Heart right ventricle (tissue), 16 donors: ENCODE data around the gene HIVEP3. TPM values are rescaled to one million over a fixed set of nuclear protein-coding genes. Genes with fewer than 3 reads are reported as not detected.
A peak's percentile ranks its signal among the peaks of the same experiment; 100 is the strongest.

Experiments
- ATAC-seq, 8 donors: fragments of 200-7000 bp; cut with Tn5 transposase; one replicate each; pipeline ENCODE4 v1.9.1; 2020; ENCODE audit warnings: mild to moderate bottlenecking in 8 of 8, moderate library complexity in 8 of 8, moderate number of reproducible peaks in 1 of 8
- DNase-seq, 2 donors: peaks; one replicate each; pipeline ENCODE4 v3.0.0-alpha.2; 2020
- H3K27ac ChIP-seq, 10 donors: fragments of 200-600 bp; sonication (generic) in 2 of 10; one replicate each; pipeline versions ENCODE4 v1.5.0 to v1.8.0; 2020 to 2022; ENCODE audit warnings: mild to moderate bottlenecking in 3 of 10
- H3K27me3 ChIP-seq, 7 donors: fragments of 200-600 bp; one replicate each; pipeline ENCODE4 v1.8.0; 2021 to 2022; ENCODE audit warnings: mild to moderate bottlenecking in 2 of 7
- H3K36me3 ChIP-seq, 9 donors: fragments of 200-600 bp; sonication (generic) in 1 of 9; one replicate each; pipeline versions ENCODE4 v1.5.0 to v1.8.0; 2020 to 2022; ENCODE audit warnings: mild to moderate bottlenecking in 2 of 9
- H3K4me1 ChIP-seq, 9 donors: fragments of 200-600 bp; sonication (generic) in 1 of 9; one replicate each; pipeline versions ENCODE4 v1.5.0 to v1.8.0; 2020 to 2022; ENCODE audit warnings: mild to moderate bottlenecking in 4 of 9
- H3K4me3 ChIP-seq, 10 donors: fragments of 200-600 bp; sonication (generic) in 2 of 10; one replicate each; pipeline versions ENCODE4 v1.5.0 to v1.8.0; 2020 to 2022; ENCODE audit warnings: mild to moderate bottlenecking in 7 of 10, moderate library complexity in 2 of 10
- H3K9me3 ChIP-seq, 11 donors: fragments of 200-600 bp in 10 of 11; sonication (generic) in 2 of 11; one replicate each; pipeline versions ENCODE4 v1.5.0 to v1.8.0; 2013 to 2022; ENCODE audit warnings: mild to moderate bottlenecking in 2 of 11, control low read depth in 1 of 11, moderate library complexity in 1 of 11
- CTCF ChIP-seq, 9 donors: fragments of 200-600 bp; sonication (generic) in 2 of 9; IDR thresholded peaks; one replicate each; pipeline versions ENCODE4 v1.5.0 to v1.8.0; 2021 to 2022; ENCODE audit warnings: antibody characterized with exemption in 9 of 9, mild to moderate bottlenecking in 5 of 9, moderate library complexity in 1 of 9
- WGBS, 2 donors: extraction: QIAGEN DNeasy Blood & Tissue Kit; methylation state at CpG; one replicate each; pipeline ENCODE4 v1.1.7; 2013; ENCODE audit warnings: inconsistent platforms in 1 of 2; 5-methylcytosine and 5-hydroxymethylcytosine counted together
- intact Hi-C, 10 donors: fragments of 100-400 bp; cut with DNase I; formaldehyde crosslinking; loops; one replicate each; pipeline versions ENCODE4 v1.11.1 to v1.14.2; 2022
- polyA plus RNA-seq, 2 donors: library from polyadenylated mRNA; stranded (reverse); fragments of 200-250 nt; gene quantifications; one replicate each; pipeline ENCODE4 v1.2.3, GENCODE V29; 2013
- total RNA-seq, 10 donors: library from RNA; stranded (reverse); fragmentation: NEBNext Ultra II Directional in 3 of 10; extraction: Animal tissue kit (Norgen Biotek cat#: 25700) in 3 of 10; gene quantifications; one replicate each; pipeline versions ENCODE4 v1.2.1 to v1.2.4, GENCODE V29; 2021 to 2023
- donor health status: Arrhythmogenic right ventricular cardiomyopathy.
- donor health status: ischemic (EF 13 %, LVEDD 7.1; RV severe dilation, severe dysfunction).
- donor health status: healthy with polysubstance abuse.
- donor health status: DM: no; HTN: yes; CAD: no.
- donor health status: DM: no; HTN: no; CAD: no.
- donor health status: ischemic (EF 25% LVEDD 6.9; RV normal size, moderate dysfunction).
- donor health status: ischemic (EF 25% LVEDD 5.7; RV mildly dilated, moderate dysfunction).
- donor health status: healthy.
- donor health status: DM: yes; HTN: yes; CAD: no.
- donor health status: Ischemic cardiomyopathy.
- donor health status: ischemic (EF 35%, LVEDD 5.7; RV mildly dilated, moderate dysfunction).
- donor health status: nonischemic (EF 11% LVEDD 7.7; RV severe dilation, severe dysfunction).
- donor health status: DM: yes; HTN: yes; CAD: no.
- donor health status: PGD.
- donor health status: ischemic (EF 29% LVEDD 5.4; RV normal size, mild dysfunction).
- donor health status: nonischemic (EF 23%, LVEDD 6.1; RV moderate dilation, normal function).

The HIVEP3 gene
- total and polyA plus RNA-seq, 12 donors = 2.6 to 7.5 (median 5.2) TPM

- Histone ChIP-seq H3K4me1 (peaks cover 12 to 59% (median 40%) of the 10 kb centered on the region in 9 donors), H3K4me3 (no peak overlapping the region), H3K27ac (peak overlapping the region in 3 of 10 donors; percentile 23 to 97 (median 93)), H3K27me3 (peaks cover 0 to 3% (median 0%) of the 10 kb centered on the region in 7 donors), H3K36me3 (no peaks in the 10 kb centered on the region), H3K9me3 (no peaks in the 10 kb centered on the region)
- 93% methylated on average over 20 of the region's 20 CpGs for whole genome bisulfite sequencing, 2 donors
- peak in 5 of 8 donors; percentile 12 to 31 (median 23) for ATAC-seq
- DNase-seq = no peak
- intact Hi-C loops = loop anchor here in 1 of 10 donors (10.0 kb wide), 1 partner anchor 237 kb away; no protein-coding TSS in a partner anchor
- TF ChIP-seq CTCF (IDR thresholded peaks at IDR 0.05) = no peak
Observed at GRCh38 chr1:41501581-41501980, 417.1 kb downstream of the HIVEP3 start.

GRCh38 chr1:41500781-41501518, 417.8 kb downstream of the HIVEP3 start:
- Histone ChIP-seq H3K4me1 (peaks cover 14 to 66% (median 43%) of the 10 kb centered on the region in 9 donors), H3K9me3 (no peaks in the 10 kb centered on the region), H3K36me3 (no peaks in the 10 kb centered on the region), H3K27me3 (peaks cover 0 to 9% (median 0%) of the 10 kb centered on the region in 7 donors), H3K27ac (peak overlapping the region in 7 of 10 donors; percentile 48 to 97 (median 93)), H3K4me3 (no peak overlapping the region)
- ATAC-seq = peak in 1 of 8 donors; percentile 0
- no peak for TF ChIP-seq CTCF (IDR thresholded peaks at IDR 0.05)
- no peak for DNase-seq
- intact Hi-C loops = loop anchor here in 1 of 10 donors (10.0 kb wide), 1 partner anchor 236 kb away; no protein-coding TSS in a partner anchor
- WGBS, 2 donors = 73 to 78% methylated on average over 7 of the region's 7 CpGs

- Histone ChIP-seq H3K27ac (peak overlapping the region in 7 of 10 donors; percentile 48 to 97 (median 93)), H3K4me1 (peaks cover 17 to 71% (median 49%) of the 10 kb centered on the region in 9 donors), H3K4me3 (no peak overlapping the region), H3K9me3 (no peaks in the 10 kb centered on the region), H3K27me3 (peaks cover 0 to 15% (median 0%) of the 10 kb centered on the region in 7 donors), H3K36me3 (no peaks in the 10 kb centered on the region)
- peak in 6 of 8 donors; percentile 30 to 50 (median 34) for ATAC-seq
- no peak for TF ChIP-seq CTCF (IDR thresholded peaks at IDR 0.05)
- DNase-seq = peak in 1 of 2 donors; percentile 57
- intact Hi-C loops = loop anchor here in 1 of 10 donors (10.0 kb wide), 1 partner anchor 236 kb away; no protein-coding TSS in a partner anchor
- 58 to 68% methylated on average over 10 of the region's 10 CpGs for WGBS, 2 donors
Observed at GRCh38 chr1:41500378-41500777, 418.3 kb downstream of the HIVEP3 start.

- Histone ChIP-seq H3K4me1 (peaks cover 17 to 77% (median 50%) of the 10 kb centered on the region in 9 donors), H3K27ac (peak overlapping the region in 8 of 10 donors; percentile 3 to 97 (median 93)), H3K4me3 (no peak overlapping the region), H3K36me3 (no peaks in the 10 kb centered on the region), H3K27me3 (peaks cover 0 to 17% (median 0%) of the 10 kb centered on the region in 7 donors), H3K9me3 (no peaks in the 10 kb centered on the region)
- no peak for TF ChIP-seq CTCF (IDR thresholded peaks at IDR 0.05)
- 56 to 66% methylated on average over 2 of the region's 2 CpGs for WGBS, 2 donors
- intact Hi-C loops = loop anchor here in 1 of 10 donors (10.0 kb wide), 1 partner anchor 65 kb away; no protein-coding TSS in a partner anchor
- ATAC-seq (peak in 1 of 8 donors; percentile 8), DNase-seq (no peak)
Observed at GRCh38 chr1:41499591-41499990, 419.1 kb downstream of the HIVEP3 start.
